Liver (tissue), 9 donors: ENCODE results near the gene USP40. TPM values are rescaled to one million over a fixed set of nuclear protein-coding genes. Genes with fewer than 3 reads are reported as not detected.

Source experiments
- DNase-seq: peaks from one replicate; pipeline ENCODE4 v3.0.0-alpha.2; 2017; ENCODE audit warnings: low spot score
- H3K27ac ChIP-seq, 2 donors: one replicate each; pipeline ENCODE4 v1.7.0; 2013; ENCODE audit warnings: inconsistent platforms in 2 of 2, low read length in 2 of 2, control low read depth in 1 of 2, low read depth in 1 of 2, mild to moderate bottlenecking in 1 of 2
- H3K27me3 ChIP-seq, 4 donors: one replicate each; pipeline versions ENCODE4 v1.6.1 to v1.7.0; 2013; ENCODE audit warnings: low read length in 3 of 4, inconsistent platforms in 1 of 4, mild to moderate bottlenecking in 1 of 4, moderate library complexity in 1 of 4; ENCODE audit not compliant: control insufficient read depth in 4 of 4, insufficient read depth in 4 of 4
- H3K36me3 ChIP-seq, 4 donors: one replicate each; pipeline versions ENCODE4 v1.6.1 to v1.7.0; 2013; ENCODE audit warnings: low read length in 3 of 4, mild to moderate bottlenecking in 3 of 4, low read depth in 1 of 4, moderate library complexity in 1 of 4; ENCODE audit not compliant: control insufficient read depth in 4 of 4, insufficient read depth in 3 of 4
- H3K4me1 ChIP-seq, 4 donors: one replicate each; pipeline versions ENCODE4 v1.6.1 to v1.7.0; 2013; ENCODE audit warnings: low read length in 3 of 4, mild to moderate bottlenecking in 3 of 4, moderate library complexity in 1 of 4; ENCODE audit not compliant: control insufficient read depth in 4 of 4, insufficient read depth in 4 of 4
- H3K4me3 ChIP-seq, 3 donors: one replicate each; pipeline versions ENCODE4 v1.6.1 to v1.7.0; 2013; ENCODE audit warnings: low read length in 3 of 3, control low read depth in 1 of 3, low read depth in 1 of 3, mild to moderate bottlenecking in 1 of 3
- H3K9ac ChIP-seq, 2 donors: one replicate each; pipeline ENCODE4 v1.7.0; 2013; ENCODE audit warnings: low read length in 2 of 2, mild to moderate bottlenecking in 2 of 2, moderate library complexity in 2 of 2, control low read depth in 1 of 2, low read depth in 1 of 2
- H3K9me3 ChIP-seq, 4 donors: one replicate each; pipeline versions ENCODE4 v1.6.1 to v1.7.0; 2013; ENCODE audit warnings: low read length in 3 of 4; ENCODE audit not compliant: control insufficient read depth in 4 of 4
- ATF3 ChIP-seq: IDR thresholded peaks from 2 replicates; pipeline ENCODE4 v1.6.1; 2016; ENCODE audit warnings: antibody characterized with exemption
- CTCF ChIP-seq: fragments of 150-350 bp; IDR thresholded peaks from 2 replicates; pipeline ENCODE4 v1.5.1; 2017; ENCODE audit warnings: improper control_type of control experiment, low read depth, low read length; ENCODE audit not compliant: missing input control
- EGR1 ChIP-seq, 2 donors: IDR thresholded peaks; 2 replicates each; pipeline ENCODE4 v1.6.1; 2016 to 2018; ENCODE audit warnings: antibody characterized with exemption in 2 of 2, low read depth in 2 of 2
- FOXA1 ChIP-seq: IDR thresholded peaks from 2 replicates; pipeline ENCODE4 v1.6.1; 2016; ENCODE audit warnings: antibody characterized with exemption
- FOXA2 ChIP-seq: IDR thresholded peaks from 2 replicates; pipeline ENCODE4 v1.6.1; 2016; ENCODE audit warnings: antibody characterized with exemption
- GABPA ChIP-seq, 2 donors: IDR thresholded peaks in 1 of 2; conservative IDR thresholded peaks in 1 of 2; 2 replicates each; pipeline ENCODE4 v1.6.1; 2016; ENCODE audit warnings: antibody characterized with exemption in 2 of 2, mild to moderate bottlenecking in 1 of 2, moderate library complexity in 1 of 2
- HNF4A ChIP-seq, 2 donors: conservative IDR thresholded peaks; 2 replicates each; pipeline ENCODE4 v1.6.1; 2016; ENCODE audit warnings: antibody characterized with exemption in 2 of 2, mild to moderate bottlenecking in 2 of 2
- HNF4G ChIP-seq: IDR thresholded peaks from 2 replicates; pipeline ENCODE4 v1.6.1; 2016; ENCODE audit warnings: antibody characterized with exemption
- JUND ChIP-seq, 2 donors: IDR thresholded peaks; 2 replicates each; pipeline ENCODE4 v1.6.1; 2016; ENCODE audit warnings: antibody characterized with exemption in 2 of 2
- MAX ChIP-seq: IDR thresholded peaks from 2 replicates; pipeline ENCODE4 v1.6.1; 2016; ENCODE audit warnings: antibody characterized with exemption
- NR2F2 ChIP-seq: IDR thresholded peaks from 2 replicates; pipeline ENCODE4 v1.6.1; 2016; ENCODE audit warnings: antibody characterized with exemption
- RAD21 ChIP-seq, 2 donors: IDR thresholded peaks; 2 replicates each; pipeline ENCODE4 v1.6.1; 2016; ENCODE audit warnings: antibody characterized with exemption in 2 of 2, mild to moderate bottlenecking in 2 of 2
- REST ChIP-seq: IDR thresholded peaks from 2 replicates; pipeline ENCODE4 v1.6.1; 2016; ENCODE audit warnings: antibody characterized with exemption, mild to moderate bottlenecking
- RXRA ChIP-seq, 2 donors: IDR thresholded peaks; 2 replicates each; pipeline ENCODE4 v1.6.1; 2017 to 2018; ENCODE audit warnings: antibody characterized with exemption in 2 of 2, mild to moderate bottlenecking in 1 of 2
- SP1 ChIP-seq: IDR thresholded peaks from 2 replicates; pipeline ENCODE4 v1.6.1; 2018; ENCODE audit warnings: antibody characterized with exemption, mild to moderate bottlenecking
- TAF1 ChIP-seq: conservative IDR thresholded peaks from 2 replicates; pipeline ENCODE4 v1.6.1; 2016; ENCODE audit warnings: antibody characterized with exemption, mild to moderate bottlenecking
- YY1 ChIP-seq: IDR thresholded peaks from 2 replicates; pipeline ENCODE4 v1.6.1; 2016; ENCODE audit warnings: antibody characterized with exemption, mild to moderate bottlenecking
- ZBTB33 ChIP-seq: IDR thresholded peaks from 2 replicates; pipeline ENCODE4 v1.6.1; 2016; ENCODE audit warnings: antibody characterized with exemption
- WGBS: extraction: QIAGEN DNeasy Blood & Tissue Kit; methylation state at CpG from one replicate; pipeline ENCODE4 v1.1.7; 2013; 5-methylcytosine and 5-hydroxymethylcytosine counted together
- polyA plus RNA-seq, 2 donors: library from polyadenylated mRNA; stranded (reverse) in 1 of 2; unstranded in 1 of 2; fragments of 200-250 nt in 1 of 2; fragments of >200 nt in 1 of 2; fragmentation: Nextera tagmentation in 1 of 2; extraction: Ambion mirVana in 1 of 2; gene quantifications; one replicate each; pipeline versions ENCODE4 v1.2.1 to v1.2.3, GENCODE V29; 2013 to 2015
- total RNA-seq, 2 donors: library from RNA; depleted of rRNA; stranded (reverse); fragments of >200 nt; gene quantifications; one replicate each; pipeline ENCODE4 v1.2.3, GENCODE V29; 2014
- donor health status: healthy.
- donor health status: healthy.
- donor health status: healthy.
- donor health status: healthy.
- donor health status: healthy.

The USP40 gene
- total and polyA plus RNA-seq, 4 donors: 12.0 to 29.0 (median 17.1) TPM

GRCh38 chr2:233513953-233514655, 52.5 kb downstream of the USP40 start:
- Histone ChIP-seq H3K36me3 (peaks cover 1 to 10% (median 6%) of the 10 kb centered on the region in 4 donors), H3K9ac (no peak overlapping the region), H3K27me3 (no peaks in the 10 kb centered on the region), H3K9me3 (no peaks in the 10 kb centered on the region), H3K27ac (no peak overlapping the region), H3K4me3 (no peak overlapping the region), H3K4me1 (no peaks in the 10 kb centered on the region)
- no peak for TF ChIP-seq EGR1 (IDR thresholded peaks at IDR 0.05; ENCODE audit: low read depth in 2 of 2)
- no peak for TF ChIP-seq YY1
- no peak for TF ChIP-seq NR2F2
- no peak for TF ChIP-seq REST
- TF ChIP-seq CTCF: no peak
- TF ChIP-seq RXRA (IDR thresholded peaks at IDR 0.05): no peak
- TF ChIP-seq HNF4G: no peak
- TF ChIP-seq FOXA1: no peak
- no peak for TF ChIP-seq FOXA2
- no peak for TF ChIP-seq JUND (IDR thresholded peaks at IDR 0.05)
- TF ChIP-seq RAD21 (IDR thresholded peaks at IDR 0.05): no peak
- TF ChIP-seq GABPA (IDR thresholded peaks at IDR 0.05 in 1 of 2, conservative IDR thresholded peaks at IDR 0.05 in 1 of 2): no peak
- no peak for TF ChIP-seq SP1
- no peak for TF ChIP-seq ZBTB33
- TF ChIP-seq MAX: no peak
- TF ChIP-seq HNF4A (conservative IDR thresholded peaks at IDR 0.05): no peak
- TF ChIP-seq ATF3: no peak
- TF ChIP-seq TAF1: no peak
- no peak for DNase-seq
- 93% methylated on average over 7 of the region's 7 CpGs for WGBS
